Measurements from ENCODE around the gene HSD11B1. TPM values are rescaled to one million over a fixed set of nuclear protein-coding genes. Genes with fewer than 3 reads are reported as not detected.

HSD11B1 gene
- total and polyA plus RNA-seq, 2 donors (not counting 3 experiments of a cell fraction or from before 2014, with no cell fraction given): not detected

- no peaks in the 10 kb centered on the region for H3K9me1 ChIP-seq (replicated peaks; ENCODE audit: control insufficient read depth, extremely low read depth, insufficient read depth, low read length)
- no peaks in the 10 kb centered on the region for H3K36me3 ChIP-seq (ENCODE audit: control insufficient read depth in 2 of 2, extremely low read depth in 1 of 2, insufficient read depth in 2 of 2, low read length in 2 of 2)
- FAIRE-seq (no peak), DNase-seq (ENCODE audit: low read depth, low spot score) (no peak)
- H3K4me2 ChIP-seq (ENCODE audit: insufficient read depth, low read length): no peak overlapping the region
- H3K9ac ChIP-seq (replicated peaks; ENCODE audit: extremely low read depth, insufficient read depth, low read length): no peak overlapping the region
- no peak overlapping the region for H2AFZ ChIP-seq (ENCODE audit: low read depth, low read length)
- H3K4me3 ChIP-seq (replicated peaks in 1 of 3; ENCODE audit: insufficient read depth in 1 of 3, low read depth in 1 of 3, low read length in 3 of 3): no peak overlapping the region
- H3K27ac ChIP-seq (ENCODE audit: insufficient read depth, low read depth, low read length): no peak overlapping the region
- no peaks in the 10 kb centered on the region for H3K79me2 ChIP-seq (ENCODE audit: control insufficient read depth, insufficient read depth, low read length)
- dilution Hi-C loops (cut with MboI; ENCODE audit: extremely low pct_ligation_motif_present, low sequenced_read_pairs) (no loop called here), intact Hi-C loops (cut with micrococcal nuclease) (no loop called here)
- H4K20me1 ChIP-seq (replicated peaks; ENCODE audit: control insufficient read depth, extremely low read depth, insufficient read depth, low read length): no peaks in the 10 kb centered on the region
- no TSS peak for BruUV-seq (replicated peaks)
- H3K4me1 ChIP-seq (ENCODE audit: control insufficient read depth, extremely low read depth, insufficient read depth, low read length): no peaks in the 10 kb centered on the region
- no peaks in the 10 kb centered on the region for H3K9me3 ChIP-seq (replicated peaks; ENCODE audit: control insufficient read depth, insufficient read depth, low read length)
- POLR2A ChIA-PET: no interaction called here
- peaks cover 4 to 21% of the 10 kb centered on the region in 2 experiments for H3K27me3 ChIP-seq (ENCODE audit: control insufficient read depth in 2 of 2, insufficient read depth in 2 of 2, low read length in 2 of 2)
- TF ChIP-seq GATA2 (IDR thresholded peaks at IDR 0.05; ENCODE audit: insufficient read depth, insufficient read length, low read depth, low read length) (no peak), MAX (IDR thresholded peaks at IDR 0.05; ENCODE audit: insufficient read depth, insufficient read length) (no peak), FOS (IDR thresholded peaks at IDR 0.05; ENCODE audit: borderline replicate concordance, insufficient read depth, low read length) (peak; percentile 38), JUN (IDR thresholded peaks at IDR 0.05; ENCODE audit: borderline replicate concordance, insufficient read depth, insufficient read length, low read depth) (no peak)
- CTCF ChIA-PET: interaction anchor here (1.0 kb wide), 1 partner anchor 15 kb away, joined by 3 read pairs; no protein-coding TSS in a partner anchor
Measured at GRCh38 chr1:209667708-209668107, 36.9 kb upstream of the HSD11B1 start.

- H2AFZ ChIP-seq (ENCODE audit: low read depth, low read length): no peak overlapping the region
- H3K79me2 ChIP-seq (ENCODE audit: control insufficient read depth, insufficient read depth, low read length): no peaks in the 10 kb centered on the region
- H4K20me1 ChIP-seq (replicated peaks; ENCODE audit: control insufficient read depth, extremely low read depth, insufficient read depth, low read length): no peaks in the 10 kb centered on the region
- no peaks in the 10 kb centered on the region for H3K9me3 ChIP-seq (replicated peaks; ENCODE audit: control insufficient read depth, insufficient read depth, low read length)
- CTCF ChIA-PET: no interaction called here
- H3K4me1 ChIP-seq (ENCODE audit: control insufficient read depth, extremely low read depth, insufficient read depth, low read length): peaks cover 5% of the 10 kb centered on the region
- DNase-seq (ENCODE audit: low read depth, low spot score) (no peak), FAIRE-seq (no peak)
- no peak overlapping the region for H3K4me2 ChIP-seq (ENCODE audit: insufficient read depth, low read length)
- no peak overlapping the region for H3K9ac ChIP-seq (replicated peaks; ENCODE audit: extremely low read depth, insufficient read depth, low read length)
- TF ChIP-seq MAX (IDR thresholded peaks at IDR 0.05; ENCODE audit: insufficient read depth, insufficient read length) (no peak), EZH2 (IDR thresholded peaks at IDR 0.05; ENCODE audit: borderline replicate concordance, low read depth, low read length, severe bottlenecking) (no peak), FOS (IDR thresholded peaks at IDR 0.05; ENCODE audit: borderline replicate concordance, insufficient read depth, low read length) (no peak), GATA2 (IDR thresholded peaks at IDR 0.05; ENCODE audit: insufficient read depth, insufficient read length, low read depth, low read length) (no peak), POLR2AphosphoS5 (IDR thresholded peaks at IDR 0.05; ENCODE audit: insufficient read depth, low read depth, low read length) (no peak), MYC (IDR thresholded peaks at IDR 0.05; ENCODE audit: low read depth, low read length) (no peak)
- H3K9me1 ChIP-seq (replicated peaks; ENCODE audit: control insufficient read depth, extremely low read depth, insufficient read depth, low read length): no peaks in the 10 kb centered on the region
- no peak overlapping the region for H3K4me3 ChIP-seq (replicated peaks in 1 of 3; ENCODE audit: insufficient read depth in 1 of 3, low read depth in 1 of 3, low read length in 3 of 3)
- intact Hi-C loops (cut with micrococcal nuclease): no loop called here
- no peaks in the 10 kb centered on the region for H3K36me3 ChIP-seq (ENCODE audit: control insufficient read depth in 2 of 2, extremely low read depth in 1 of 2, insufficient read depth in 2 of 2, low read length in 2 of 2)
- BruUV-seq (replicated peaks): no TSS peak
- dilution Hi-C loops (cut with MboI; ENCODE audit: extremely low pct_ligation_motif_present, low sequenced_read_pairs): no loop called here
- POLR2A ChIA-PET: no interaction called here
- no peak overlapping the region for H3K27ac ChIP-seq (ENCODE audit: insufficient read depth, low read depth, low read length)
- peaks cover 18 to 36% of the 10 kb centered on the region in 2 experiments for H3K27me3 ChIP-seq (ENCODE audit: control insufficient read depth in 2 of 2, insufficient read depth in 2 of 2, low read length in 2 of 2)
Measured at GRCh38 chr1:209670441-209671082, 34.1 kb upstream of the HSD11B1 start.

All from endothelial cell of umbilical vein (primary cell).